IPS-18c (cell line): ENCODE results near the gene OLA1.

Experiments
- H3K4me3 ChIP-seq: 2 replicates; pipeline ENCODE4 v1.7.0; 2013; ENCODE audit warnings: low read depth, mild to moderate bottlenecking, low read length, moderate library complexity; ENCODE audit not compliant: insufficient read depth
- H3K9me3 ChIP-seq: one replicate; pipeline ENCODE4 v1.6.1; 2013; ENCODE audit warnings: mild to moderate bottlenecking, low read length, moderate library complexity; ENCODE audit not compliant: control insufficient read depth, insufficient read depth

OLA1 gene

DNA sequence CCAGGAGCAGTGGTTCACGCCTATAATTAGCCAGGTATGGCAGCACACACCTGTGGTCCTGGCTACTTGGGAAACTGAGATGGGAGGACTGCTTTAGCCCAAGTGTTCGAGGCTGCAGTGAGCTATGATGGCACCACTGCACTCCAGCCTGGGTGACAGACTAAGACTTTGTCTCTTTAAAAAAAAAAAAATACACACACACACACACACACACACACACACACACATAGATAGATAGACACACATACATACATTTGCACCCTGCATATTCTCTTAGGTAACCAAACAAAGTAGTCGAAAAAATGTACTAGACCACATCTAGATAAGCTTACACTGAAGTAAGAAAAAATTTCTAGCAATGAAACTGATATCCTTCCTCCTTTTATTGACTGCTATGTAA, 86.8 kb downstream of the OLA1 start:
- Histone ChIP-seq H3K9me3 (no peaks in the 10 kb centered on the region), H3K4me3 (no peak overlapping the region)

DNA sequence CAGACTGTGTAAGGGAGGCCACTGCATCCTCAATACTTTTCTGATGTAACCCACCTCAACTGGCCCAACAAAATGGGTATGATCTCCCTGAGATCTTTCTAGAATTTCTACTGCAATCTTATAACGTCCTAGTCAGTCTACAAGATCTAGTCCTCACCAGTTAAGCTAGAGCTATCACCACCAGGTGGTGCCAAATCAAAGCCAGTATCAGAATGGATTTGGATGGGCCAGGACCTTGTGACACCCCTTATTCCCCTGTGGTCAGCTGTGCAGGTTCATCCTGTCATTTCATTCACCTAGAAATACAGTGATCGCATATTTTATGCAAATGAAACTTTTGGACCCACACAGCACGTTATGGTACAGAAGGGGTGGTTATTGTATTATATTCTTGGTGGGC, 90.3 kb downstream of the OLA1 start:
- Histone ChIP-seq H3K9me3 (no peaks in the 10 kb centered on the region), H3K4me3 (no peak overlapping the region)

DNA sequence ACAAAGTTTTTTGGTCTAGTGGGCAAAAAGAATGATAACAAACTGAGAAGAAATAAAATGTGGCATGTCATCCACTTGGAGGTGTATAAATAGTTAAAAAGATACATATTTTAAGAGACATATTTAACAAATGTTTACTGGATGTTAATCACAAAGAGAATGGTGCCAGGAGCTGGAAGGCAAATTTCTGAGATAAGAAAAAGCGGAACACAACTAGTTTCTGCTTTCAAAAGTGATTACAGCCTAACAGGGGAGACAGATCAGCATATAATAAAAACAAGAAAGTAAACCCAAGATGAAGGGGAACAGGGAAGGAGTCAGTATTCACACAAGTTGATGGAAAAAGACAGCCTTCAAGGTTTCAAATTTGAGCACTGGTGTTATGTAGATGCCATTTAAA, 91.3 kb downstream of the OLA1 start:
- H3K9me3 ChIP-seq, result no peaks in the 10 kb centered on the region
- H3K4me3 ChIP-seq, result no peak overlapping the region

DNA sequence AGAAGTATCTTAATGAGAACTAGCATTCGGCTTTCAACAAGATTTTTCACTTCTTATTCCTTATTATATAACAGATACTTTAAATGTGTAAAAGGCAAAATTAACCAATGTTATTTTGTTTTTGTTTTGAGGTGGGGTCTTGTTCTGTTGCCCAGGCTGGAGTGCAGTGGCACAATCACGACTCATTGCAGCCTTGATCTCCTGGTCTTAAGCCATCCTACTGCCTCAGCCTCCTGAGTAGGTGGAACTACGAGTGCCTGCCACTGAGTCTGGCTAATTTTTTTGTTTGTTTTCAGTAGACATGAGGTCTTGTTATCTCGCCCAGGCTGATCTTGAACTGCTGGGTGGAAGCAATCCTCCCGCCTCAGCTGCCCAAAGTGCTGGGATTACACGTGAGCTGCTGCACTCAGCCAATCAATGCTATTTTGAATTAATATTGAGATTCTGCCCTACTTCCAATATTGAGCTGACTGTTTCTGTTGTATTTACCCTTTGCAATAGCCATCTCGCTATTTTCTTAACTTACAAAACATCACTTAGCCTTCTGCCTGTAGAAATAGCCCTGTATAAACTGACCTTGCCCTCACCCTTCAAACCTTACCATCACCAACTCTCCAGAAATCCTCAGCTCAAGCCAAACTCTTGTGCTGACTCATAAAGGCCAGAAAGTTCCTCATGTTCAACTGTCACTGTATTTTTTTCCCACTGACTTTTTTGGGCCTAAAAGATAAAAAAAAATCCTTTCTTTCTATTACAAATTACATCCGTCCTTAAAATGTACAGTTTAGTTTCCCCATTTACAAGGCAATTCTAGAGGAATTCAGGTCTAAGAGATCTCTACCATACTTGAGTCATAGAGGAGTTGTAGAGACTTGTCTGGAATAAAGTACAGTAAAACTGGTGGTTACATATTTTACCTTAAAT, 94.3 kb downstream of the OLA1 start:
- no peaks in the 10 kb centered on the region for H3K9me3 ChIP-seq
- no peak overlapping the region for H3K4me3 ChIP-seq

DNA sequence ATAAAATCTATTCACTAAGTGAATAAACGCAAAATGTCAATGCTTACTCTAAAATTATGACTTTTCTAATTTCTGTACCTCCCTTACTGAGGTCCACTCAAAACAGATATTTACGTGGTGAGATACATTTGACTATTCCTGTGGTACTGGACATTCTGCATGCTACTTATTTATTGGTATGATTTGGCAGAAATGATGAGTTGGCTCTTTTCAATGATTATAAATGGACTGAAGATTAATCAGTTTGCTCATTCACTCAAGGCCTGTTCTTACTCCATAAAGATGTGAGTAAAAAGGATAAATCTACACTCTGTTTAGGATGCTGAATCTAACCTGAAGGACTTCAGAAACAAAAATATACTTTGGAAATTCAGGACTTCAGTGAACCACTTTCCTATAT, 98.8 kb downstream of the OLA1 start:
- Histone ChIP-seq H3K9me3 (no peaks in the 10 kb centered on the region), H3K4me3 (no peak overlapping the region)

DNA sequence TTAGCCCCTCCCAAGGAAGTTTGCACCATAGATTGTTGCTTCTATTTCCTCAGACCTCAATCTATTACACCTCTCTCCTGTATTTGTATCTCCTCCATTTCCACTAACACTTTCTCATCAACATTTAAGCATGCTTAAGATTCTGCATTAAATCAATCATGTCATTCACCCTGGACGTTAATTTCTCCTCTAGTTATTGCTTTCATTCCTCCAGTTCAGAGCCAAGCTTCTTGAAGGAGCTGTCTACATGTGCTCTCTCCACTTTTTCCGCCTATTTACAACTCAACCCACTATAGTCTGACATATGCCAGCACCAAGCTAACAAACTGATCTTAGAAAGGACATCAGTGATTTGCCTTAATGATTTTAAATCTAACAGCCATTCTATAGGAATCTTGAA, 99.5 kb downstream of the OLA1 start:
- Histone ChIP-seq H3K9me3 (no peaks in the 10 kb centered on the region), H3K4me3 (no peak overlapping the region)

DNA sequence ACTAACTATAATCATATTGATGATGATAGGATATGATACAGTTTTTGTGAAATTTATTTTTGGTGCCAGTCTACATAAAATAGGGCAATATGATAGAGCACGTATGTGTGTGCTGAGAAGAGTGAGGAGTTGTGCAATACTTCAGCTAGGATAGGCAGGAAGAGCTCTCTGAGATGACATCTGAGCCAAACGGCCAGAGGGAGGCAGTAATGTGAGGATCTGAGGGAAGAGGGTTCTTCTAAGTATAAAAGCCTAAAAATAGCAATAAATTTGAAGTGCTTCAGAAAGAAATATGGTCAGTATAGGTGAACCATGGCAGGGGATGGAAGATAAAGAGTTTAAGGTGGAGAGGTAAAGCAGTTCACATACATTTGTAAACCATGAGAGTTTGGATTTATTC, 102.5 kb downstream of the OLA1 start:
- Histone ChIP-seq H3K4me3 (no peak overlapping the region), H3K9me3 (no peaks in the 10 kb centered on the region)

DNA sequence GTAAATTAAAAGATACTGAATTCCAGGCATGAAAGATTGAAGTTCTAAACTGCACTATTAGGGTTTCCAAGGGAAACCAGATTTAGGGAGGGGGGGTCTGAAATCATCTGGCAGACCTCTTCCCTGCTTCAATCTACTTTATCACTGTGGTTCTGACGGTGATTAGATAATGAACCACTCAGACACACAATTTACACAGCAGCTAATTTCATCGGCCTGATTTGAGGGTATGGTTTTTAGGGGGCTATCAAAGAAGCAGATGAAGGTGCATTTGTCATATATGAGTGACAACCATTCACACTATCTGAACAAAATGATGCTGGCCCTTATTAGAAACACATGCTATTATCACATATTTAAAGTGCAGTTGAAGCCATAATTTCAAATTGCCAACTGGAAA, 106.0 kb downstream of the OLA1 start:
- H3K4me3 ChIP-seq, result no peak overlapping the region
- H3K9me3 ChIP-seq, result no peaks in the 10 kb centered on the region

DNA sequence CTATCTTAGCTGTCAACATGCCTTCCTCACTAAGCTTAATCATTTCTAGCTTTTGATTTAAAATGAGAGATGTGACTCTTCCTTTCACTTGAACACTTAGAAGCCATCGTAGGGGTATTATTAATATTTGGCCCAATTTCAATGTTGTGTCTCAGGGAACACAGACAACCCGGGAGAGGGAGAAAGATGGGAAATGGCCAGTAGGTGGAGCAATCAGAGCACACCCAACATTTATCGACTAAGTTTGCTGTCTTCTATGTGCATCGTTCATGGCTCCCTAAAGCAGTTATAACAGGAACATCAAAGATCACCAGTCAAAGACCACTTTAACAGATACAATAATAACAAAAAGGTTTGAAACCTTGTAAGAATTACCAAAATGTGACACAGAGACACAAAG, 110.2 kb downstream of the OLA1 start:
- Histone ChIP-seq H3K4me3 (no peak overlapping the region), H3K9me3 (no peaks in the 10 kb centered on the region)

DNA sequence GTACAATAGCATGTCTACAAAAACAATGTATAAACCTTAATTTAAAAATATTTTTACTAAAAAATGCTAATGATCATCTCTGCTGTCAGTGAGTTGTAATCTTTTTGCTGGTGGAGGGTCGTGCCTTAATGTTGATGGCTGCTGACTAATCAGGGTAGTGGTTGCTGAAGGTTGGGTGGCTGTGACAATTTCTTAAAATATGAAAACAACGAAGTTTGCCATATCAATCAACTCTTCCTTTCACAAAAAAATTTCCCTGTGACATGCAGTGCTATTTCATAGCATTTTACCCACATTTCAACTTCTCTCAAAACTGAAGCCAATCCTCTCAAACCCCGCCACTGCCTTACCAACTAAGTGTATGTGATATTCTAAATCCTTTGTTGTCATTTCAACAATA, 112.4 kb downstream of the OLA1 start:
- H3K9me3 ChIP-seq, result no peaks in the 10 kb centered on the region
- no peak overlapping the region for H3K4me3 ChIP-seq

DNA sequence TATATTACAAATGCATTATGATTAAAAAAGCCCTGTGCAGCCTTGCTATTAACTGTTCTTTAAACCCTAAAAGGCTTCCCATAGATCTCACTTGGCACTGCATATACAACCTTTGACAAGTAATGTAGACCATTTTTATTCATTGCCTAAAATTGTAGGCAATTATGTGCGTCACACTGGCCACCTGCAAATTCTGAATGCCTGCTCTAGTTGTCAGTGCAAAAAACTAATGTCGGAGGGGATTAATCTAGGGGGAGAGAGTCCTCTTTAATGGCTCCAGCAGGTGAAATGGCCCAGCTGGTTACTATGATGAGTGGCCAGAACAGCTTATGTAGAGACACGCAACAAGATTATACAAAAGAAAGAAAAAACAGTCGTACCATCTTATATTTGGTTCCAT, 123.2 kb downstream of the OLA1 start:
- no peaks in the 10 kb centered on the region for H3K9me3 ChIP-seq
- H3K4me3 ChIP-seq, result no peak overlapping the region

DNA sequence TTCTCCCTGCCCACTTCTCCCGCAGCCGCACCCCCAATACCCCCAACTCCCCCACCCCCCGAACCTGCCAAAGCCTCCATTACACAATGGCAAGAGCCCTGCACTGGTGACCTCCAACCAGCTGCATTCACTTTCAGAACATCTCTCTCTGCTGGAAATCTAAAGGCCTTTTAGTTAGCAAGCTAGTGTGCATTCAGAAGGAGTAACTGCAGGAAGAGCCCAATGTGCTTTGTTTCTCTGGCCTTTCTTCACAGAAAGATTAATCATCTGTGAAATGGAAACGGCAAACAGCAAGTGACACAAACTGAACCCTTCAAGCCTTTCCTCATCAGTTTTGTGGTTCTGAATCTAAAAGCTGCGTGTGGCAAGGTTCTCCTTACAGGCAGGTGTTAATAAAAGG, 124.2 kb downstream of the OLA1 start:
- Histone ChIP-seq H3K9me3 (no peaks in the 10 kb centered on the region), H3K4me3 (no peak overlapping the region)

DNA sequence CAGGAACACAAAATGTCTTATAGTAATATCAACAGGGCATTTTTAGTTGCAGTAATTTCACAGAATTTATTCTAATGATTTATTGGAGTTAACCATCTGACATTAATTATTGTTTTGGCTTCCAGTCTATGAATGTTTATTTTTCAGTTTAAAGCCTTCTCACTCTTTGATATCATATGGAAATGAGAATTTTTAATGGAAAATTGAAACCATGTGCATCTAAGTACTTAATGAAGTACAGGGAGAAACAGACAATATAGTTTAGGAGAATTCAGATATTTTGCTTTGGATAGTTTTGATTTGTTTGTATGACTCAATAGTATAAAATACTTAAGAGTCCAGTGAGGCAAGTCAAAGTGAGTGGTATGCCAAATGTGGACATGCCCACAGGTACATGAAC, 126.1 kb downstream of the OLA1 start:
- no peak overlapping the region for H3K4me3 ChIP-seq
- H3K9me3 ChIP-seq, result no peaks in the 10 kb centered on the region

DNA sequence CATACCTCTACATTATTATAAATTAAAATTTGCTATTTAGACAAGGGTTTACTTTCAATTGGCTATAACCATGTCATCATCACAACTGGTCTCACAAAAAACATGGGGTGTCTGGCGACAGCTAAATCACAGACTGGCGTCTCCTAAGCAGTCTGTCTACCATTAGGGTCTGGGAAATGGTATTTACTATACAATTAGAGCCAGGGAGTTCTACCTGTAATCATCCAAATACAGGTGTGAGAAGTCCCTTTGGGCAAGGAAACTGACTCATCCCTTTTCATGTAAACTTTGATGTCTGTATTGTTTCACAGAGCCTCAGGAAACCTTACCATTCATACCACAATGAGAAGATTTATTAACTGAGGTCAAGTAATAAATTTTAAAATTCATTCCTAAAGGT, 126.7 kb downstream of the OLA1 start:
- Histone ChIP-seq H3K4me3 (no peak overlapping the region), H3K9me3 (no peaks in the 10 kb centered on the region)

DNA sequence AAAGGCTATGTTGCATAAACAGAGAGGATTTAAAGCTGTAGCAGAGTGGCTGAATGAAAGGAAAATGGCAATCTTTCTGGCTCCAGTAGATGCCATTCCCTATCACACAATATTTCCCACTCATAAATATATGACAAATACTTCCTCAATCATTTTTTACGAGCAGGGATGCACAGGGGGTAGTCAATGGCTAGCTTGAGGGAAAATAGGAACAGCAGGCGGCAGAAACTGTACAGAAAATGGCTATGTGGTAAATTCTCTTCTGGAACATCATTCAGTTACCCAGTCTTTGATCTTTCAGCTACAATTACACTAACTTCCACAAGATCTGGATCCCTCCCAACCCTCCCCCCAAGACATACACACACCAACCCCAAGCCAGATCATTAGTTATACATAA, 127.2 kb downstream of the OLA1 start:
- no peak overlapping the region for H3K4me3 ChIP-seq
- H3K9me3 ChIP-seq, result no peaks in the 10 kb centered on the region

DNA sequence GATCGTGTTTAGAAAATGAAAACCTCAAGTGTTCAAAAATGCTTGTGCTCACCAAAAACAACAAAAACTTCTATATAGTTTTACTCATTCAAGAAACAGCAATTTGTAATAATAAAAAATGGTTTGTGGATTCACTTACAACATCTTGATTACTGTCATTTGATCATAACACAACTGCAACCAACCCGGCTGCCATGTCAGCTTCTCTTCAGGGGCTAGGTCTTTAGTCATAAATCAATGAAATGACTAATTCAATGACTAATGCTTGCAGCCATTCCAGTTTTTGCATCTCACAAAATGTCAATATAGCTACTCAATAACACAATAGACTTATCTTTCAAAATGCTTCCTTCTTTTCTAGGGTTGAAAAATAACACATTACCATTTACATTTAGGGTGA, 128.0 kb downstream of the OLA1 start:
- H3K4me3 ChIP-seq, result no peak overlapping the region

DNA sequence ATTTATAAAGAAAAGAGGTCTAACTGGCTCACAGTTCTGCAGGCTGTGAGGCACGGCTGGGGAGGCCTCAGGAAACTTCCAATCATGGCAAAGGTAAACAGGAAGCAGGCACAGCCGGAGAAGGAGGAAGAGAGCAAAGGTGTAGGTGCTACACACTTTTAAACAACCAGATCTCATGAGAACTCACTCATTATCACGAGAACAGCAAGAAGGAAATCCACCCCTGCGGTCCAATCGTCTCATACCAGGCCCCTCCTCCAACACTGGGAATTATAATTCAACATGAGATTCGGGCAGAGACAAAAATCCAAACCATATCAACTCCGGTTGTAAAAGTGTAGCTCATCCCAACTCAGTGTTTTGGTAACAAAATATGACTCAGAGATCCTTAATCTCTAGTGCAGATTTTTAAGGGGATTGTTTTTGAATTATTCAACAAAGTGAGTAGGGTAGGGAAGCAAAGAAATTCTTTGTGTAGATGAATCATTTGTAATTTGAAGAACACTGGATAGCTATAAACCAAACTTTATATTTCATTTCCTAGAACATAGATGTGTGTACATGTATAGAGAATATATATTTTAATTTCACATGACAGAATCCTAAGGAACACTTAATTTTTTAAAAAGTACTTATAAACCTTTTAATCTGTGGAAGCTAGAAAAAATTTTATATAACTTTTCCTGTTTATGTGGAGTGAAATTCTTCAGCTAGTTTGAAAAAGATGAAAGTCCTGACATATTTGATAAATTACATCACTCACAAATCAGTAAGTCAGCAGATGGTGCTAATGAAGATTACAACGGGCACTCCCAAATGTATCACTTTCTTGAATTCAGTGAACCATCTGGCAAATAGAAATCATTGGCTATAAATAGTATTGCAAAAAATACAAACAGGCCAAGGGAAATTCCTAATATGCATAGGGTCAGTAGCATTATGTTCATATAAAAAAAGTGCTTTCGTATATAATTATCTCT, 130.1 kb downstream of the OLA1 start:
- H3K9me3 ChIP-seq, result no peaks in the 10 kb centered on the region

More for the DNA sequence above, 128.0 kb downstream of the OLA1 start:
- no peaks in the 10 kb centered on the region for H3K9me3 ChIP-seq

DNA sequence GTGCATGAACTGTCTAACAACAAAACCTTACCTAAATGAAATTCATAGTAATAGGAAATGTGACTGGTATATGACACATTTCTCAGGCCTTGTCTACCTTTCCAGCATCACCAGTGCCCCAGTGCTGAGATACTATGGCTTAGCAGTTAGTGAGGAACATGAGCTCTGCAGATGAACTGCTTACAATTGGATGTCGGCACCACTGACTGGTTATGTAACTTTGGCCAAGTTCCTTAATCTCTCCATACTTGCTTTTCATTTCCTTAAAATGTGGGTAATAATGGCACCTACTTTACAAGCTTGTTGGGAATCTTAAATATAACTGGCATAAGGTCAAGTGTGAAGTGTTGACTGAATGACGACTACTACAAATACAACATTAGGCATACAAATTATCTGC, 136.3 kb downstream of the OLA1 start:
- Histone ChIP-seq H3K9me3 (no peaks in the 10 kb centered on the region), H3K4me3 (no peak overlapping the region)

More for the DNA sequence above, 130.1 kb downstream of the OLA1 start:
- no peak overlapping the region for H3K4me3 ChIP-seq
